Measurements from ENCODE around the gene BHLHE40. TPM values are rescaled to one million over a fixed set of nuclear protein-coding genes. Genes with fewer than 3 reads are reported as not detected.

Gene BHLHE40
- total RNA-seq, 3 donors from 2014 or later = 40.2 to 45.5 (median 42.9) TPM

GRCh38 chr3:4976109-4976508, 3.1 kb upstream of the BHLHE40 start:
- intact Hi-C loops (cut with DNase I, micrococcal nuclease) = loop anchor here in 1 of 2 donors (5.0 kb wide), 2 partner anchors 149 to 264 kb away; no protein-coding TSS in a partner anchor
- DNase-seq = peak; percentile 62 to 76 (median 63)
- Histone ChIP-seq H3K36me3 (ENCODE audit: low read depth) (no peaks in the 10 kb centered on the region), H3K4me3 (no peak overlapping the region), H3K4me1 (ENCODE audit: low read depth) (peaks cover 10% of the 10 kb centered on the region), H3K9me3 (no peaks in the 10 kb centered on the region)
- no peak for ATAC-seq
- TF ChIP-seq CTCF (IDR thresholded peaks at IDR 0.05) = peak; percentile 7

- DNase-seq = peak; percentile 85 to 90 (median 86)
- intact Hi-C loops (cut with DNase I, micrococcal nuclease) = loop anchor here in 1 of 2 donors (5.0 kb wide), 2 partner anchors 150 to 265 kb away; no protein-coding TSS in a partner anchor
- Histone ChIP-seq H3K4me3 (peak overlapping the region; percentile 1), H3K9me3 (no peaks in the 10 kb centered on the region), H3K36me3 (ENCODE audit: low read depth) (no peaks in the 10 kb centered on the region), H3K4me1 (ENCODE audit: low read depth) (peaks cover 18% of the 10 kb centered on the region)
- no peak for TF ChIP-seq CTCF (IDR thresholded peaks at IDR 0.05)
- ATAC-seq = peak; percentile 12
Measured at GRCh38 chr3:4977001-4977852, 2.0 kb upstream of the BHLHE40 start.

GRCh38 chr3:4977853-4978203, 1.4 kb upstream of the BHLHE40 start:
- Histone ChIP-seq H3K36me3 (ENCODE audit: low read depth) (no peaks in the 10 kb centered on the region), H3K4me1 (ENCODE audit: low read depth) (peaks cover 24% of the 10 kb centered on the region), H3K4me3 (peak overlapping the region; percentile 73), H3K9me3 (no peaks in the 10 kb centered on the region)
- DNase-seq = no peak
- intact Hi-C loops (cut with DNase I, micrococcal nuclease) = loop anchor here in 1 of 2 donors (5.0 kb wide), 2 partner anchors 151 to 266 kb away; no protein-coding TSS in a partner anchor
- TF ChIP-seq CTCF (IDR thresholded peaks at IDR 0.05) = no peak
- no peak for ATAC-seq

- Histone ChIP-seq H3K9me3 (no peaks in the 10 kb centered on the region), H3K4me1 (ENCODE audit: low read depth) (peaks cover 25% of the 10 kb centered on the region), H3K36me3 (ENCODE audit: low read depth) (no peaks in the 10 kb centered on the region), H3K4me3 (peak overlapping the region; percentile 73)
- peak; percentile 97 to 98 (median 97) for DNase-seq
- peak; percentile 73 for ATAC-seq
- intact Hi-C loops (cut with DNase I, micrococcal nuclease) = loop anchor here in 1 of 2 donors (5.0 kb wide), 2 partner anchors 151 to 266 kb away; no protein-coding TSS in a partner anchor
- TF ChIP-seq CTCF (IDR thresholded peaks at IDR 0.05) = no peak
Measured at GRCh38 chr3:4978204-4978965, 852 bp upstream of the BHLHE40 start.

GRCh38 chr3:4978966-4979427, 240 bp upstream of the BHLHE40 start:
- DNase-seq = peak; percentile 92 to 98 (median 95)
- H3K9me3 ChIP-seq = no peaks in the 10 kb centered on the region
- peak overlapping the region; percentile 73 for H3K4me3 ChIP-seq
- H3K36me3 ChIP-seq (ENCODE audit: low read depth) = no peaks in the 10 kb centered on the region
- intact Hi-C loops (cut with DNase I, micrococcal nuclease) = loop anchor here in 1 of 2 donors (5.0 kb wide), 2 partner anchors 152 to 267 kb away; no protein-coding TSS in a partner anchor
- no peak for TF ChIP-seq CTCF (IDR thresholded peaks at IDR 0.05)
- peak; percentile 65 for ATAC-seq
- peaks cover 28% of the 10 kb centered on the region for H3K4me1 ChIP-seq (ENCODE audit: low read depth)

Data from mucosa of descending colon (tissue), 3 donors.